Caco-2 (cell line): ENCODE measurements around the gene ARX. TPM values are rescaled to one million over a fixed set of nuclear protein-coding genes. Genes with fewer than 3 reads are reported as not detected.

ENCODE experiments used
- BruUV-seq: library from RNA; stranded (reverse); fragments of 400-500 nt; replicated peaks from 2 replicates; lab custom pipeline; 2021; lab: Mats Ljungman, UMichigan
- CTCF ChIA-PET: fragments of 300-600 bp; sonication (Branson Sonifier 250); formaldehyde crosslinking; loops from one replicate; lab custom pipeline; 2022; ENCODE audit warnings: antibody characterized with exemption; lab: Charles Lee
- POLR2A ChIA-PET: fragments of 300-600 bp; sonication (Branson Sonifier 250); formaldehyde crosslinking; loops from one replicate; lab custom pipeline; 2022; ENCODE audit warnings: antibody characterized with exemption; lab: Charles Lee
- DNase-seq, 2 experiments: peaks; one replicate each; pipeline versions ENCODE4 v3.0.0 to v3.0.0-alpha.2; 2020 to 2022
- H3K27me3 ChIP-seq: replicated peaks from 2 replicates; pipeline ENCODE4 v1.6.0; 2011; ENCODE audit warnings: low read length; ENCODE audit not compliant: control insufficient read depth, insufficient read depth
- H3K36me3 ChIP-seq: 2 replicates; pipeline ENCODE4 v1.5.1; 2011; ENCODE audit warnings: low read length; ENCODE audit not compliant: control insufficient read depth, insufficient read depth
- H3K4me1 ChIP-seq: fragments of 250-450 bp; sonication (Bioruptor Pico); 2 replicates; pipeline ENCODE4 v1.5.1; 2020; ENCODE audit warnings: mild to moderate bottlenecking
- H3K4me3 ChIP-seq: 2 replicates; pipeline ENCODE4 v1.5.1; 2011; ENCODE audit warnings: low read depth, mild to moderate bottlenecking, control low read depth, low read length
- H3K9me3 ChIP-seq: fragments of 250-450 bp; sonication (Bioruptor Pico); 2 replicates; pipeline ENCODE4 v1.5.1; 2020; ENCODE audit warnings: mild to moderate bottlenecking, moderate library complexity
- H3K27ac Mint-ChIP-seq: one replicate; pipeline ENCODE4 v1.8.0; 2022; ENCODE audit warnings: mixed read lengths; ENCODE audit not compliant: unreplicated experiment
- H3K27me3 Mint-ChIP-seq: one replicate; pipeline ENCODE4 v1.8.0; 2022; ENCODE audit warnings: mixed read lengths; ENCODE audit not compliant: insufficient read depth, unreplicated experiment
- H3K36me3 Mint-ChIP-seq: one replicate; pipeline ENCODE4 v1.8.0; 2022; ENCODE audit warnings: mild to moderate bottlenecking, mixed read lengths; ENCODE audit not compliant: insufficient read depth, unreplicated experiment
- H3K4me1 Mint-ChIP-seq: one replicate; pipeline ENCODE4 v1.8.0; 2022; ENCODE audit warnings: low read depth, mixed read lengths; ENCODE audit not compliant: unreplicated experiment
- H3K4me3 Mint-ChIP-seq: one replicate; pipeline ENCODE4 v1.8.0; 2022; ENCODE audit warnings: mild to moderate bottlenecking, moderate library complexity, mixed read lengths; ENCODE audit not compliant: unreplicated experiment
- H3K9me3 Mint-ChIP-seq: one replicate; pipeline ENCODE4 v1.8.0; 2022; ENCODE audit warnings: mixed read lengths; ENCODE audit not compliant: unreplicated experiment
- intact Hi-C: fragments of 100-400 bp; cut with micrococcal nuclease; formaldehyde crosslinking; loops from one replicate; pipeline ENCODE4 v1.10.0; 2022; ENCODE audit not compliant: unreplicated experiment
- total RNA-seq: library from RNA; stranded (reverse); gene quantifications from 2 replicates; pipeline ENCODE4 v1.2.3, GENCODE V29; 2022
- TF ChIP-seq, protein P1 (sequence below), 2 experiments: fragments of 200-600 bp in 1 of 2; IDR thresholded peaks; 1 replicate in 1 of 2; 2 replicates in 1 of 2; pipeline versions ENCODE4 v1.5.1 to v1.8.0; 2011 to 2022; ENCODE audit warnings: antibody characterized with exemption in 1 of 2, control low read depth in 1 of 2, inconsistent platforms in 1 of 2, low read depth in 1 of 2, low read length in 1 of 2, mild to moderate bottlenecking in 1 of 2, moderate library complexity in 1 of 2; ENCODE audit not compliant: insufficient read depth in 1 of 2, severe bottlenecking in 1 of 2, unreplicated experiment in 1 of 2

Gene ARX
- total RNA-seq, 1 experiment from 2014 or later = 0.52 TPM

DNA sequence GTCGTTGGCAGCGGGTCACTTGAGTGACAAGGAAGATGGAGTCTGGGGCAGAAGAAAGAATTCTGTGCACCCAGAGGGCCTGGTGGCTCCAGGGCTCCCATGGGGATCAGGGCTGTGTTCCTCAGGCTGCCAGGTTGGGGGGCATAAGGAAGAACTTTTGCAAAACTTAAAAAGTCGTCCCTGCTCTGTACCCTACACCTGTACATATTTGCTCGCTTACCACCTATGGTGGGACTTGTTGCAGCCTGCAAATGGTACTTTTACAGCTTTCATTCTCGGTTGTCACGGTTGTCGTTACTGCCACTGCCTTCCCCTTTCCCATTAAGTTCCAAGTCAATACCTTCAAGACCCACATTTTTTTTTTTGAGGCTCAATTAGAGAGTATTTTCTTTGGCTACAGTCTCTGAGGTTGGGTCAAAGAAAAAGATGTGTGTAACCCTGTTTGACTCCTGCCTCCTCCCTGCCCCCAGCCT, 9.1 kb downstream of the ARX start:
- H3K36me3 Mint-ChIP-seq = peaks cover 4% of the 10 kb centered on the region
- Histone ChIP-seq H3K9me3 (no peaks in the 10 kb centered on the region), H3K4me3 (peak overlapping the region; percentile 32), H3K4me1 (no peaks in the 10 kb centered on the region), H3K36me3 (no peaks in the 10 kb centered on the region), H3K27me3 (no peaks in the 10 kb centered on the region)
- BruUV-seq = no TSS peak
- H3K9me3 Mint-ChIP-seq = no peaks in the 10 kb centered on the region
- ChIA-PET CTCF (no interaction called here), POLR2A (no interaction called here)
- DNase-seq = no peak
- H3K27me3 Mint-ChIP-seq = peaks cover 6% of the 10 kb centered on the region
- H3K27ac Mint-ChIP-seq = no peak overlapping the region
- peak overlapping the region; percentile 67 for H3K4me3 Mint-ChIP-seq
- intact Hi-C loops = no loop called here
- H3K4me1 Mint-ChIP-seq = no peaks in the 10 kb centered on the region
- TF ChIP-seq, protein P1, sequence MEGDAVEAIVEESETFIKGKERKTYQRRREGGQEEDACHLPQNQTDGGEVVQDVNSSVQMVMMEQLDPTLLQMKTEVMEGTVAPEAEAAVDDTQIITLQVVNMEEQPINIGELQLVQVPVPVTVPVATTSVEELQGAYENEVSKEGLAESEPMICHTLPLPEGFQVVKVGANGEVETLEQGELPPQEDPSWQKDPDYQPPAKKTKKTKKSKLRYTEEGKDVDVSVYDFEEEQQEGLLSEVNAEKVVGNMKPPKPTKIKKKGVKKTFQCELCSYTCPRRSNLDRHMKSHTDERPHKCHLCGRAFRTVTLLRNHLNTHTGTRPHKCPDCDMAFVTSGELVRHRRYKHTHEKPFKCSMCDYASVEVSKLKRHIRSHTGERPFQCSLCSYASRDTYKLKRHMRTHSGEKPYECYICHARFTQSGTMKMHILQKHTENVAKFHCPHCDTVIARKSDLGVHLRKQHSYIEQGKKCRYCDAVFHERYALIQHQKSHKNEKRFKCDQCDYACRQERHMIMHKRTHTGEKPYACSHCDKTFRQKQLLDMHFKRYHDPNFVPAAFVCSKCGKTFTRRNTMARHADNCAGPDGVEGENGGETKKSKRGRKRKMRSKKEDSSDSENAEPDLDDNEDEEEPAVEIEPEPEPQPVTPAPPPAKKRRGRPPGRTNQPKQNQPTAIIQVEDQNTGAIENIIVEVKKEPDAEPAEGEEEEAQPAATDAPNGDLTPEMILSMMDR (IDR thresholded peaks at IDR 0.05; ENCODE audit: insufficient read depth in 1 of 2, low read depth in 1 of 2, low read length in 1 of 2, severe bottlenecking in 1 of 2, unreplicated experiment in 1 of 2) = no peak

- Mint-ChIP-seq H3K9me3 (no peaks in the 10 kb centered on the region), H3K36me3 (peaks cover 4% of the 10 kb centered on the region), H3K27ac (no peak overlapping the region), H3K27me3 (peaks cover 6% of the 10 kb centered on the region), H3K4me1 (no peaks in the 10 kb centered on the region), H3K4me3 (peak overlapping the region; percentile 67)
- no peaks in the 10 kb centered on the region for H3K9me3 ChIP-seq
- CTCF ChIA-PET = interaction anchor here (0.9 kb wide), 1 partner anchor 166 kb away, joined by 3 read pairs; no protein-coding TSS in a partner anchor
- no peaks in the 10 kb centered on the region for H3K4me1 ChIP-seq
- H3K27me3 ChIP-seq = no peaks in the 10 kb centered on the region
- no peaks in the 10 kb centered on the region for H3K36me3 ChIP-seq
- TF ChIP-seq, protein P1 (IDR thresholded peaks at IDR 0.05; ENCODE audit: insufficient read depth in 1 of 2, low read depth in 1 of 2, low read length in 1 of 2, severe bottlenecking in 1 of 2, unreplicated experiment in 1 of 2) = no peak
- DNase-seq = no peak
- intact Hi-C loops = no loop called here
- POLR2A ChIA-PET = no interaction called here
- BruUV-seq = no TSS peak
- H3K4me3 ChIP-seq = peak overlapping the region; percentile 38
Observed at GRCh38 chrX:25005382-25006185, 10.2 kb downstream of the ARX start.

- Mint-ChIP-seq H3K27ac (no peak overlapping the region), H3K9me3 (no peaks in the 10 kb centered on the region), H3K4me3 (peak overlapping the region; percentile 67), H3K36me3 (peaks cover 4% of the 10 kb centered on the region), H3K4me1 (no peaks in the 10 kb centered on the region), H3K27me3 (peaks cover 6% of the 10 kb centered on the region)
- CTCF ChIA-PET = interaction anchor here (0.9 kb wide), 1 partner anchor 166 kb away, joined by 3 read pairs; no protein-coding TSS in a partner anchor
- no peak for DNase-seq
- Histone ChIP-seq H3K36me3 (no peaks in the 10 kb centered on the region), H3K4me1 (no peaks in the 10 kb centered on the region), H3K27me3 (no peaks in the 10 kb centered on the region), H3K4me3 (peak overlapping the region; percentile 38), H3K9me3 (no peaks in the 10 kb centered on the region)
- TF ChIP-seq, protein P1 (IDR thresholded peaks at IDR 0.05; ENCODE audit: insufficient read depth in 1 of 2, low read depth in 1 of 2, low read length in 1 of 2, severe bottlenecking in 1 of 2, unreplicated experiment in 1 of 2) = no peak
- BruUV-seq = no TSS peak
- POLR2A ChIA-PET = no interaction called here
- intact Hi-C loops = no loop called here
Observed at GRCh38 chrX:25005034-25005381, 10.8 kb downstream of the ARX start.
